Mesendoderm (in vitro differentiated cells): Measurements from ENCODE around the gene CREB3L2.

Source experiments
- DNase-seq: peaks from one replicate; pipeline ENCODE4 v3.0.0; 2013
- H2AK5ac ChIP-seq: 2 replicates; pipeline ENCODE4 v1.6.1; 2013; ENCODE audit warnings: low read length, inconsistent platforms
- H2BK120ac ChIP-seq: 2 replicates; pipeline ENCODE4 v1.6.1; 2013; ENCODE audit warnings: low read depth, mild to moderate bottlenecking, low read length, moderate library complexity, mixed read lengths
- H2BK15ac ChIP-seq: replicated peaks from 2 replicates; pipeline ENCODE4 v1.6.1; 2013; ENCODE audit warnings: low read depth, mild to moderate bottlenecking, moderate library complexity
- H2BK5ac ChIP-seq: 2 replicates; pipeline ENCODE4 v1.6.1; 2013; ENCODE audit warnings: low read length, inconsistent platforms
- H3K18ac ChIP-seq: 2 replicates; pipeline ENCODE4 v1.6.1; 2013; ENCODE audit warnings: mild to moderate bottlenecking, low read length, mixed read lengths
- H3K23ac ChIP-seq: one replicate; pipeline ENCODE4 v1.6.1; 2013; ENCODE audit warnings: low read length
- H3K27ac ChIP-seq: 2 replicates; pipeline ENCODE4 v1.5.1; 2013; ENCODE audit warnings: low read depth, mild to moderate bottlenecking, inconsistent platforms, low read length, moderate library complexity
- H3K27me3 ChIP-seq: 2 replicates; pipeline ENCODE4 v1.6.1; 2013; ENCODE audit warnings: low read length, control low read depth, mild to moderate bottlenecking, inconsistent platforms; ENCODE audit not compliant: insufficient read depth, poor library complexity
- H3K36me3 ChIP-seq: 2 replicates; pipeline ENCODE4 v1.6.1; 2013; ENCODE audit warnings: low read length, inconsistent platforms; ENCODE audit not compliant: control insufficient read depth, insufficient read depth
- H3K4ac ChIP-seq: one replicate; pipeline ENCODE4 v1.6.1; 2013; ENCODE audit warnings: low read depth, mild to moderate bottlenecking, low read length, moderate library complexity
- H3K4me1 ChIP-seq: 2 replicates; pipeline ENCODE4 v1.6.1; 2013; ENCODE audit warnings: low read depth, low read length, inconsistent platforms; ENCODE audit not compliant: control insufficient read depth
- H3K4me2 ChIP-seq: 2 replicates; pipeline ENCODE4 v1.6.1; 2013; ENCODE audit warnings: low read length
- H3K4me3 ChIP-seq: 2 replicates; pipeline ENCODE4 v1.5.1; 2013; ENCODE audit warnings: mild to moderate bottlenecking, low read length
- H3K56ac ChIP-seq: one replicate; pipeline ENCODE4 v1.6.1; 2013; ENCODE audit warnings: low read length
- H3K79me1 ChIP-seq: 2 replicates; pipeline ENCODE4 v1.6.1; 2013; ENCODE audit warnings: low read length, inconsistent platforms
- H3K79me2 ChIP-seq: 2 replicates; pipeline ENCODE4 v1.6.1; 2013; ENCODE audit warnings: mild to moderate bottlenecking, low read length; ENCODE audit not compliant: control insufficient read depth, insufficient read depth
- H3K9ac ChIP-seq: 2 replicates; pipeline ENCODE4 v1.6.1; 2013; ENCODE audit warnings: low read length, inconsistent platforms
- H4K5ac ChIP-seq: one replicate; pipeline ENCODE4 v1.6.1; 2013; ENCODE audit warnings: low read length
- H4K8ac ChIP-seq: one replicate; pipeline ENCODE4 v1.6.1; 2013; ENCODE audit warnings: low read depth, mild to moderate bottlenecking, control low read depth, low read length, moderate library complexity
- WGBS: extraction: QIAGEN DNeasy Blood & Tissue Kit; methylation state at CpG from one replicate; pipeline ENCODE4 v1.1.7; 2013; ENCODE audit warnings: low lambda C conversion rate, missing lambda C conversion rate; ENCODE audit not compliant: insufficient coverage; ENCODE audit errors: extremely low coverage; 5-methylcytosine and 5-hydroxymethylcytosine counted together

Gene CREB3L2

GRCh38 chr7:137895301-137896221, 106.3 kb downstream of the CREB3L2 start:
- Histone ChIP-seq H3K79me2 (no peaks in the 10 kb centered on the region), H3K4ac (no peak overlapping the region), H3K9ac (no peak overlapping the region), H2BK5ac (no peak overlapping the region), H3K27me3 (no peaks in the 10 kb centered on the region), H3K18ac (no peak overlapping the region), H3K4me1 (peaks cover 2% of the 10 kb centered on the region), H3K23ac (no peak overlapping the region), H2AK5ac (no peak overlapping the region), H3K27ac (no peak overlapping the region), H3K56ac (no peak overlapping the region), H3K4me2 (no peak overlapping the region), H3K79me1 (peaks cover 2% of the 10 kb centered on the region), H3K4me3 (no peak overlapping the region), H2BK15ac (no peak overlapping the region), H2BK120ac (no peak overlapping the region), H3K36me3 (peaks cover 7% of the 10 kb centered on the region), H4K8ac (no peak overlapping the region), H4K5ac (no peak overlapping the region)
- no CpG with 5 or more reads among the region's 8 CpGs for WGBS
- peak; percentile 32 for DNase-seq

GRCh38 chr7:137893143-137893742, 108.6 kb downstream of the CREB3L2 start:
- Histone ChIP-seq H3K18ac (no peak overlapping the region), H3K27me3 (no peaks in the 10 kb centered on the region), H3K36me3 (peaks cover 3% of the 10 kb centered on the region), H3K23ac (no peak overlapping the region), H3K4me2 (no peak overlapping the region), H3K56ac (no peak overlapping the region), H2BK15ac (no peak overlapping the region), H2BK5ac (no peak overlapping the region), H3K27ac (no peak overlapping the region), H3K4me3 (no peak overlapping the region), H2AK5ac (no peak overlapping the region), H3K79me2 (no peaks in the 10 kb centered on the region), H4K8ac (no peak overlapping the region), H2BK120ac (no peak overlapping the region), H4K5ac (no peak overlapping the region), H3K4ac (no peak overlapping the region), H3K4me1 (no peaks in the 10 kb centered on the region), H3K79me1 (no peaks in the 10 kb centered on the region), H3K9ac (no peak overlapping the region)
- DNase-seq = no peak

DNA sequence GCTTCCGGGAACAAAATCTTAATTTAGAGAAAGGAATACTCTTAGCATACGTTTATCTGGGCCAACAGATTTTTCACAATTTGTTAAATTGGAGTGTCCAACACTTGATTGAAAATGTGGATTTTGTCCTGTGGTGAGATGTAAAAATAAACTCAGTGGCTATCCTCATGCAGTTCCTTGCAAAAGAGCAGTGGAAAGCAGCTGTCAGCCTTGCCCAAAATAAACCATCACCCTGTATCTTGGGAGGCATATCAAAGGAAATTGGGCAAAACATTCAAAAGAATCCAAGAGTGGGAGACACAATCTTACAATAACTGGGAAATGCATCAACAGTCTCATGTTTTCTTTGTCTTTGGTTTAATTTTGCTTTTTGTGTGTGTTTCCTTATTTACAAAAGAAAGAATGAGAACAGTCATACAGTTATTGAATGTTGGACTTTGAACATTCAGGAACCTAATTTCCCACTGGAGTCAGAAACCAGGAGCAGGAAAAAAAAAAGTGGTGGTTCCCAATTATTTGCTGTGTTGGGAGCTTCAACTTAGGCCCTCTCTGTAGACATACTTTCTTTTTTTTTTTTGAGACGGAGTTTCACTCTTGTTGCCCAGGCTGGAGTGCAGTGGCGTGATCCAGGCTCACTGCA, 110.8 kb downstream of the CREB3L2 start:
- no peak overlapping the region for H2BK15ac ChIP-seq
- no peak for DNase-seq
- H3K36me3 ChIP-seq = peaks cover 3% of the 10 kb centered on the region
- H3K4me3 ChIP-seq = no peak overlapping the region
- H3K56ac ChIP-seq = no peak overlapping the region
- H3K4ac ChIP-seq = no peak overlapping the region
- no peak overlapping the region for H3K23ac ChIP-seq
- H3K79me2 ChIP-seq = no peaks in the 10 kb centered on the region
- H3K18ac ChIP-seq = no peak overlapping the region
- H4K8ac ChIP-seq = no peak overlapping the region
- H2BK120ac ChIP-seq = no peak overlapping the region
- H4K5ac ChIP-seq = no peak overlapping the region
- H2BK5ac ChIP-seq = no peak overlapping the region
- WGBS = no CpG with 5 or more reads among the region's 4 CpGs
- no peaks in the 10 kb centered on the region for H3K27me3 ChIP-seq
- H3K79me1 ChIP-seq = no peaks in the 10 kb centered on the region
- no peak overlapping the region for H2AK5ac ChIP-seq
- no peak overlapping the region for H3K27ac ChIP-seq
- H3K4me1 ChIP-seq = no peaks in the 10 kb centered on the region
- no peak overlapping the region for H3K4me2 ChIP-seq
- no peak overlapping the region for H3K9ac ChIP-seq

GRCh38 chr7:137890449-137890921, 111.4 kb downstream of the CREB3L2 start:
- H3K27ac ChIP-seq = no peak overlapping the region

GRCh38 chr7:137888241-137888640, 113.6 kb downstream of the CREB3L2 start:
- peaks cover 6% of the 10 kb centered on the region for H3K36me3 ChIP-seq
- WGBS = no CpG with 5 or more reads among the region's 2 CpGs

More at GRCh38 chr7:137890449-137890921, 111.4 kb downstream of the CREB3L2 start:
- Histone ChIP-seq H3K23ac (no peak overlapping the region), H2AK5ac (no peak overlapping the region), H4K5ac (no peak overlapping the region), H2BK120ac (no peak overlapping the region), H3K4me1 (no peaks in the 10 kb centered on the region), H3K4me2 (no peak overlapping the region), H3K27me3 (no peaks in the 10 kb centered on the region), H3K18ac (no peak overlapping the region), H3K79me2 (no peaks in the 10 kb centered on the region), H3K4me3 (no peak overlapping the region), H4K8ac (no peak overlapping the region), H3K36me3 (peaks cover 3% of the 10 kb centered on the region), H3K4ac (no peak overlapping the region), H3K56ac (no peak overlapping the region), H3K79me1 (no peaks in the 10 kb centered on the region), H2BK5ac (no peak overlapping the region), H2BK15ac (no peak overlapping the region), H3K9ac (no peak overlapping the region)
- no peak for DNase-seq
- no CpG with 5 or more reads among the region's 3 CpGs for WGBS

More at GRCh38 chr7:137888241-137888640, 113.6 kb downstream of the CREB3L2 start:
- H2BK5ac ChIP-seq = no peak overlapping the region
- H4K8ac ChIP-seq = no peak overlapping the region
- H4K5ac ChIP-seq = no peak overlapping the region
- H3K56ac ChIP-seq = no peak overlapping the region
- H3K4ac ChIP-seq = no peak overlapping the region
- H3K79me2 ChIP-seq = no peaks in the 10 kb centered on the region
- no peaks in the 10 kb centered on the region for H3K4me1 ChIP-seq
- H3K9ac ChIP-seq = no peak overlapping the region
- no peak overlapping the region for H3K18ac ChIP-seq
- no peak overlapping the region for H2BK15ac ChIP-seq
- no peak overlapping the region for H2BK120ac ChIP-seq
- H3K23ac ChIP-seq = no peak overlapping the region
- H3K27ac ChIP-seq = no peak overlapping the region
- H3K4me2 ChIP-seq = no peak overlapping the region
- no peak for DNase-seq
- H3K79me1 ChIP-seq = no peaks in the 10 kb centered on the region
- H3K27me3 ChIP-seq = no peaks in the 10 kb centered on the region
- no peak overlapping the region for H2AK5ac ChIP-seq
- H3K4me3 ChIP-seq = no peak overlapping the region
